Activated T-helper 1 cell treated with Interleukin-2 at 50 U/mL for 16 hours (primary cell): ENCODE results near the gene TLL2.

Source experiments
- DNase-seq: peaks from one replicate; pipeline ENCODE4 v3.0.0-alpha.2; 2020; ENCODE audit warnings: low read depth

The TLL2 gene

DNA sequence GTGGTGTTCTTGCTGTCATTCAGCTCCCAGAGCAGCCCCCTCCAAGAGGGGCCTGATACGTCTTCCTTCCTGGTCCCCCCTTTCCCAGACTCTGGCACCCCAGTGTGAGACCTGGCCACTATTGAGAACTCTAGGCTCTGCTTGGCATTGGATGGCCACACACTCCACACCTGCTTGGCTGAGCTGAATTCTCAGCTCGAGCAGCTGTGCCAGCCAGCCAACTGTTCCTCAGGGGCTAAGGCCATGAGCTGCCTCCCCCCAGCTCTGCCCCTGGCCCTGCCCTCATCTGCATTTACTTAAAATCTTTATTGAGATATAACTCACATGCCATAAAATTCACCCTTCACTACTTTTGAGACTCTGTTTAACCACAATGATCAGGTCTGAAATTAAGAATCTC lies 6.7 kb downstream of the TLL2 start:
- DNase-seq, result no peak

DNA sequence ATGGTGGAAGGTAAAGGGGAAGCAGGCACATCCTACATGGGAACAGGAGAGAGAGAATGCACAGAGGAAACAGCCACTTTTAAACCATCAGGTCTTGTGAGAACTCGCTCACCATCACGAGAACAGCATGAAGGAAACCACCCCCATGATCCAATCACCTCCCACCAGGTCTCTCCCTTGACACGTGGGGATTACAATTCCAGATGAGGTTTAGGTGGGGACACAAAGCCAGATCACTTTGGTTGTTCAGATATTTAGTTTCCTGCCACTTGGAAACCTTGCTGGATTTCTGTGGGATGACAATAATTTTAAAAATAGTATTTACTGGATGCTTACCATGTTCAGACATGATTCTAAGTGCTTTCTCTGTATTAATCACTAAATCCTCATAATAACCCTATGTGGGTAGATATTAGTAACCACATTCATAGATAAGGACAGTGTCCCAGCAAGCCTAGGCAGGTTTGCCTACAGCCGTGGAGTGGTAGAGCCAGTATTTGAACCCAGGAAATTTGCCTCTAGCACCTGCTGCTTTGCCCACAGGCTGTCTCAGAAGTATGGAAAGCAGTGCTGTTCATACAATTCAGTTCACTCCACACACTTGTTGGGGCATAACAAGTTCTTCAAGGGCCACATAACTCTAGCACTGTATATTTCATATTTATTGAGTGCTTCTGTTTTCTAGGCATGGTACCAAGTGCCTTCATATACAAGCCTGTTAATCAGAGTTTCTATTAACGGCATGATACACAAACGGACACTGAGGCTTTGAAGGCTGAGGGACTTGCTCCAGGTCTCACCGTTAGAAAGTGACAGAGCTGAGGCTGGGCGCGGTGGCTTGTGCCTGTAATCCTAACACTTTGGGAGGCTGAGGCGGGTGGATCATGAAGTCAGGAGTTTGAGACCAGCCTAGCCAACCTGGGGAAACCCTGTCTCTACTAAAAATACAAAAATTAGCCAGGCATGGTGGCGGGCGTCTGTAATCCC lies 8.3 kb downstream of the TLL2 start:
- DNase-seq, result no peak

GRCh38 chr10:96502561-96503282 lies 11.0 kb downstream of the TLL2 start:
- DNase-seq, result no peak

- DNase-seq, result no peak
Observed at GRCh38 chr10:96501985-96502384, 11.7 kb downstream of the TLL2 start.

DNA sequence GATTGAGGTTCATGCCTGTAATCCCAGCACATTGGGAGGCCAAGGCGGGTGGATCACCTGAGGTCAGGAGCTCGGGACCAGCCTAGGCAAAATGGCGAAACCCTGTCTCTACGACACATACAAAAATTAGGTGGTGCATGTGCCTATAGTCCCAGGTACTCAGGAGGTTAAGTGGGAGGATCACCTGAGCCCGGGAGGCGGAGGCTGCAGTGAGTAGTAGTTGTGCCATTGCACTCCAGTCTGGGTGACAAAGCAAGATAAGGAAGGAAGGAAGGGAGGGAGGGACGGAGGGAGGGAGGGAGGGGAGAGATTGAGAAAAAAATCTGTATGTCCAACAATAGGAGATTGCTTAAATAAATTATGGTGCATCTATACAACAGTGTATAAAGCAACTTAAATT lies 13.2 kb downstream of the TLL2 start:
- no peak for DNase-seq

- no peak for DNase-seq
Observed at GRCh38 chr10:96500050-96500449, 13.7 kb downstream of the TLL2 start.

DNA sequence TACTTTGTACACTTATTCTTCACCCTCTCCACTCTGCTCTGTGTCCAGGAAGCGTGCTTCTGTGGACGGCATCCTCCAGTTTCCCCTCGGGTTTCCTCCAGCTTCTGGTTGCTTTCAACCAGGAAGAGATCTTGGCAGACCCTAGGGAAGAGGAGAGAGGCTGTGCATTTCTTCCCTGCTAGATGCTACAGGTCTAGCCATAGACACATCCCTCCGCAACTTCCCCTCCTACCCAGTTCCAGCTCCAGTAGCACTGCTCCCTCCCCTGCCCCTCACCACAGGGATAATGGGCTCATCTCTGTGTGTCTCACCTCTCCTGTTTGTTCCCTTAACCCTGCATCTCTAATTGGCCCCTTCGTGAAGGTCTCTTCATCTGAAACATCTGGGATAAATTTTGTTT lies 16.3 kb downstream of the TLL2 start:
- DNase-seq, result no peak

GRCh38 chr10:96496281-96496925 lies 17.3 kb downstream of the TLL2 start:
- DNase-seq, result no peak

- DNase-seq, result no peak
Observed at GRCh38 chr10:96495544-96495943, 18.2 kb downstream of the TLL2 start.

GRCh38 chr10:96494694-96495093 lies 19.0 kb downstream of the TLL2 start:
- DNase-seq, result no peak

DNA sequence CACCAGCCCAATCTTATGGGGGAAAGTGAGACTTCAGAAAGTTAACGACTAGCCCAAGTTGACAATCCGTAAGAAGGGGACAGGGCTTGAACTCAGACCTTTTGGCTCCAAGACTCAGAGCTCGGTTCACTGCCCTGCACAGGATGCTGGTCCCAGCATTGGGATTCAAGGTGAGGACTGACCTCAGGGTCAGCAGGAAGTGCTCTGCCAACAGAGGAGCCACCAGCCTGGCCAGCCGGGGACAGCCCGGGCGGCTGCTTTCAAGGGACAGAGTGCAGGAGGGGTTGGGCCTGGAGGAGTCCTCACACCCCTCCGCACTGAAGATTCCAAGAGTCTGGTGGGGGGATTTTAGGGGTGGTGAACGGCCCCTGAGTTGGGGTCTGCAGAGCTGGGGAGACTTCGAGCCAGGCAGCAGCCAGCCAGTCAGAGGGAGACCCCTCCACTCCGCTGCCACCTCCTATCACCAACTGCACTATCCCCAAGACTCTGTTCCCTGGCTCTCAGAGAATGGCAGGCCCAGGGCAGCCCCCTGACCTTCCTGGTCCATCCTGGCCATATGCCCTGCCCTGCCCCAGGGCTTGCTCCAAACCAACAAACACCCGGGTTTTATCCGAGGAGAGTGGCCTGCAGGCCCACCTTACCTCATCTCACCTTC lies 19.7 kb downstream of the TLL2 start:
- no peak for DNase-seq

- DNase-seq, result no peak
Observed at GRCh38 chr10:96493254-96493653, 20.5 kb downstream of the TLL2 start.

DNA sequence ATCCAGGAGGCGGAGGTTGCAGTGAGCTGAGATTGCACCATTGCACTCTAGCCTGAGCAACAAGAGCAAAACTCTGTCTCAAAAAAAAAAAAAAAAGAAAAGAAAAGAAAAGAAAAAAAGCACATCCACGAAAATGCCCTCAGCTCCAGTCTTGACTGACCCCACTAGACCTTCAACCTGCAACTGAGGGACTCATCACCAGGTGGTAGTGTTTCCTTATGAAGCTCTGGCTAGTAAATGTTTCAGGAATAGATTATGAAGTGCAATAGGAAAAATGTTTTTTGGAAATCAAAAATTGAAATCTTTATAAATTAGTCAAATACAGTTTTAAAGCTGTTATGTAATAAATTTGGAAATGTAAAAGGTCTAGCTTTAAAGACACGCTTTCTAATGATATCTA lies 22.4 kb downstream of the TLL2 start:
- no peak for DNase-seq

DNA sequence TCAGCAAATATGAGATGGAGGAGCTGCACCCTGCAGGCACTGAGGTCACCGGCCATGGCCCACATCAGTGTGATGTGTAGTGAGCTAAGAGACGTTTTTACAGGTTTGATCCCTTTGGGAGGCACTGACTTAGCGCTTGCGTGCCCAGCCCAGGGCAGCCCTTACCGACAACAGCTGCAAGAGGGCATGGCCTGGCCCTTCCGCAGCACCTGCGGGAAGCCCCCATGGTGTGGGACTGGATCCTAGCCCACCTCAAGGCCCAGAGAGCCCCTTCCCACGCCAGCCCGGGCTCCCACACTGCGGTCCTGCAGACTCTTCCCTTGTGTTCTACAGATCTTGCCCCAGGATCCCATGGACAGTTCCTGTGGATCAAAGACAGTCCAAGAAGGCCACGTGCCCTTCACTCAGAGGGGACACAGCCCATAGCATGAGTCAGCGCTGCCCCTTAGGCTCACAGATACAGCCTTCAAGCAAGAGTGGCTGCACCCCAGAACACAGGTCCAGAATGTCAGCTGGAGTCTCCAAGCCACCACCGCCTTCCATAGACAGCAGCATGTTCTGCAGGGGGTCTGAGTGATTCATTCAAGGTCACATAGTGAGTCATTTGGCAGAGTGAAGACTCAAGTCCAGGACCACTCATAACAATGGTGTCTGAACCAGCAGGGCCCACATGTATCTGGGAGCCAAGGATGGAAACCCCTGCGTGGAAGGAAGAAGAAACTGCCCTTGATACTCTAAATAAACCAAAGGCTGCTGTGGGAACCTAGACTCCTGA lies 25.4 kb downstream of the TLL2 start:
- no peak for DNase-seq

DNA sequence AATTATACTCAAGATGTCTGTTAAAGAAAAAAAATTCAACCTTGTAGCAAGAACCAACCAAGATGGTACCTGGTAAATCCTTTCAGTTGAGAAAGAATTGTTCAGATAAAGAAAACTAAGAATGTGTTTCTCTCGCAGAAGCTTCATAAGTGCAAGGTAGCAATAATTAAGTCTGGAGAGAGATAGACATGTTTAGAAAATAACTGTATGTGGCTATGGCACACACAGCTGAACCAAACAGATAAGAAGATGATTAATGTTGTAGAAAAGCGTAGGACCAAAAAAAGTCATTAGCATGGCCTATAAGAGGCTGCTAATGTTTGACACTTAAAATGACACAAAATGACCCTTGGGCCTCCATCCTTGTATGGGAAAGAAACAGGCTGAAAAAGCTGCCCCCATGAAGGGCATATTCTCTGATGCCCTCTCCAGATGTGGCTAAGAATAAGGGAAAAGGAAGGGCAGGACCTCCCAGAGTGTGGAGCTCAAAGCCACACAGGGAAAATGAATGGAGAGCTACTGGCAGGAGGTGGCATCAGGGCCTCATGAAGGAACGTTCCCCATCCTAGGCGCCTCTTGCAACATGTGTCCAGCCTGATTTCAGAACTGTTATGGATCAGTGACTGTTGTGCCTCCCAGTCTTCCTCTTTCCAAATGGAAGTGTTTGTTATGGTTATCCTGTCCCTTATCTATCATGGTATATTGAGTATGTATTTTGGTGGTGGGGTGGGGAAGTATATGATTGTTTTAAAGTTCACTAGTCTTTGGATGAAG lies 30.7 kb downstream of the TLL2 start:
- no peak for DNase-seq

DNA sequence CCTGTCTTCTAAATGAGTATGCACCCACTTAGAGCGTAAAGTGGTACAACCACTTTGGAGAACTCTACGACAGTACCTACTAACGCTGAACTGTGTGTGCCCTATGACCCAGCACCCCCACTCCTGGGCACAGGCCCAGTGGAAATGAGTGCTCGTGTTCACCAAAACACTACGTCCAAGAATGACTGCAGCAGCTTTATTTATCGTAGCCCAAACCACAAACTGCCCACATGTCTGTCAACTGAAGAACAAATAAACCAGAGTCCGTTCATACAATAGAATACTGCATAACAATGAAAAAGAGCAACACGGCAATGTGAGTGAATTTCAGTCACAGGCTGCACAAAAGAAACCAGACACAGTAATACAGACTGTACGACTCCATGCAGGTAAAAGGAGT lies 35.4 kb downstream of the TLL2 start:
- DNase-seq, result no peak

DNA sequence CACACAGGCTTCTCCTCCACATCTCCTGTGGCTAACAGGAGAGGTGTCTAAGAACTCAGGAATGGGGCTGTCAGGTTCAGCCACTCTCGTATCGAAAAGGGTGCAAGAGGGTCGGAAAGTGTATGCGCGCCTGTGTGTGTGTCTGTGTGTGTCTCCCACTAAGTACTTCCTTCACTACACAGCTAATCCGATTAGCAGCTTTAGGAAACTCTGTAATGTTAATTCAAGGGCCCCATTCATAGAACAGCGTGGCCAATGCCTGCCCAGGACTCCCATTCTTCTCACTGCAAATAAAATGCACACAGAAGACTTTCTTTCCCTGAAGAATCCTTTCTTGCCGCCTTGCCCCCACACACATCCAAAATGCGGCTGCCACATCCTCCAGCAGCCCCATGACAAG lies 39.9 kb downstream of the TLL2 start:
- no peak for DNase-seq

DNA sequence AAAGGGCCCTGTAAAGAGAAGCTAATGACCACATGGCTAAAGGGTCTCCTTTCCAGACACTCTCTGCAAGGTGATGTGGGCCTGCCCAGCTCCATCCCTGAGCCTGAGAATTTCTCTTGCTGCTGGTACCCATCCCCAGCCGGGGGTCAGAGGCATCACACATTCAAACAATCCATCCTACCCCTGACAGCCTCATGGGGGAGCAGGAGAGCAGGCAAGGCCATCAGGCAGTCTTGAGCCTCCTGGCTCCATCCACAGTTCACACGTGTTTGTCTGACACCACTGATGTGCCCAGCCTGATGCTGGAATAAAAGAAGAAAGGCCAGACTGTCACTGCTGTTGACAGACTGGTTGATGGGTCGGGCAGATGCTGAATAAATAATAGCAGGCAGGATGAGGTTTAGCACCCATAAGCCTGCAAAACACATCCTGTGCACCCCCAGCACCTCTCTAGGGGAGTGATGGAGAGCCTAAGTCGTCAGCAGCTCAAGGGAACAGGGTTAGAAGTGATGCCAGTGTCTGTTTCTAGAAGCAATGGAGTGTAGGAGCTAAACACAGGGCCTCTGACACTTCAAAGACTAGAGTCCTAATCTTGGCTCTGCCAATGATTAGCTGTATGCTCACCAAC lies 43.5 kb downstream of the TLL2 start:
- no peak for DNase-seq

GRCh38 chr10:96468845-96469244 lies 44.9 kb downstream of the TLL2 start:
- no peak for DNase-seq

DNA sequence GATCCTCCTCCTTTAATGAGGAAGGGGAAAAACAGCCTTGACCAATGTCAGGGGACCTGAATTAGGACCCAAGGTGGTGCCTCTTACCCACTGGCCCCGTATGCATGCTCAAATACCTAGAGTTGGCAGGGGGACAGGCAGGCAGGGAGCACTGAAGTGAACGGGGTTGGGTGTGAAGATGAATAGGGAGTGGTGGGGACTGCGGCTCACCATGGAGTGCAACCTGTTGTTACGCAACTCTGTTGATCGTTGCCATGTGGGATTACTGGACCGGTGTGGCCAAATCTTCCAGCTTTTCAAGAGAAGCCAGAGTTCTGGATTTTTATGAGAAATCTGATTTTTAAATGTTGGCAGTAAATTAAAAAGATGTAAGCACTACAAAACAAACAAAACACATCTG lies 48.1 kb downstream of the TLL2 start:
- DNase-seq, result no peak
